Measurements from ENCODE around the gene EDIL3. TPM values are rescaled to one million over a fixed set of nuclear protein-coding genes. Genes with fewer than 3 reads are reported as not detected.

EDIL3 gene
- total and polyA plus RNA-seq, 2 donors (not counting 1 experiment from before 2014, with no cell fraction given): 12.1 to 149 TPM

GRCh38 chr5:84411832-84412605 lies 27.3 kb upstream of the EDIL3 start:
- Histone ChIP-seq H3K27me3 (ENCODE audit: control insufficient read depth, insufficient read depth, low read length) (no peaks in the 10 kb centered on the region), H3K27ac (ENCODE audit: insufficient read depth, low read length) (no peak overlapping the region), H3K9me3 (ENCODE audit: control insufficient read depth, insufficient read depth, low read depth, low read length) (no peaks in the 10 kb centered on the region), H3K4me1 (ENCODE audit: control insufficient read depth, extremely low read depth, insufficient read depth, low read length) (no peaks in the 10 kb centered on the region), H3K4me3 (replicated peaks in 1 of 4; ENCODE audit: control extremely low read depth in 1 of 4, insufficient read depth in 1 of 4, low read depth in 3 of 4, low read length in 4 of 4) (no peak overlapping the region), H2AFZ (ENCODE audit: low read length) (no peak overlapping the region), H3K4me2 (ENCODE audit: extremely low read depth, insufficient read depth, low read length) (no peak overlapping the region), H3K79me2 (ENCODE audit: control insufficient read depth, insufficient read depth, low read length) (no peaks in the 10 kb centered on the region), H4K20me1 (ENCODE audit: control insufficient read depth, extremely low read depth, insufficient read depth, low read length) (no peaks in the 10 kb centered on the region), H3K9ac (ENCODE audit: insufficient read depth, low read length) (no peak overlapping the region), H3K36me3 (ENCODE audit: control insufficient read depth, insufficient read depth, low read length) (no peaks in the 10 kb centered on the region)
- TF ChIP-seq EZH2 (IDR thresholded peaks at IDR 0.05; ENCODE audit: low read length, missing control alignments): no peak
- no peak for TF ChIP-seq CTCF (conservative IDR thresholded peaks at IDR 0.05 in 1 of 2, IDR thresholded peaks at IDR 0.05 in 1 of 2; ENCODE audit: low read depth in 1 of 2, low read length in 2 of 2)
- DNase-seq (ENCODE audit: low read depth in 2 of 2): peak; percentile 28 to 68

- TF ChIP-seq EZH2 (IDR thresholded peaks at IDR 0.05; ENCODE audit: low read length, missing control alignments) (no peak), CTCF (conservative IDR thresholded peaks at IDR 0.05 in 1 of 2, IDR thresholded peaks at IDR 0.05 in 1 of 2; ENCODE audit: low read depth in 1 of 2, low read length in 2 of 2) (no peak)
- Histone ChIP-seq H3K9me3 (ENCODE audit: control insufficient read depth, insufficient read depth, low read depth, low read length) (no peaks in the 10 kb centered on the region), H3K4me3 (replicated peaks in 1 of 4; ENCODE audit: control extremely low read depth in 1 of 4, insufficient read depth in 1 of 4, low read depth in 3 of 4, low read length in 4 of 4) (no peak overlapping the region), H3K27me3 (ENCODE audit: control insufficient read depth, insufficient read depth, low read length) (no peaks in the 10 kb centered on the region), H3K4me2 (ENCODE audit: extremely low read depth, insufficient read depth, low read length) (no peak overlapping the region), H3K36me3 (ENCODE audit: control insufficient read depth, insufficient read depth, low read length) (no peaks in the 10 kb centered on the region), H3K9ac (ENCODE audit: insufficient read depth, low read length) (no peak overlapping the region), H3K27ac (ENCODE audit: insufficient read depth, low read length) (no peak overlapping the region), H3K79me2 (ENCODE audit: control insufficient read depth, insufficient read depth, low read length) (no peaks in the 10 kb centered on the region), H2AFZ (ENCODE audit: low read length) (no peak overlapping the region), H3K4me1 (ENCODE audit: control insufficient read depth, extremely low read depth, insufficient read depth, low read length) (no peaks in the 10 kb centered on the region), H4K20me1 (ENCODE audit: control insufficient read depth, extremely low read depth, insufficient read depth, low read length) (no peaks in the 10 kb centered on the region)
- DNase-seq (ENCODE audit: low read depth in 2 of 2): no peak
Measured at GRCh38 chr5:84406111-84406510, 21.4 kb upstream of the EDIL3 start.

- no peaks in the 10 kb centered on the region for H3K79me2 ChIP-seq (ENCODE audit: control insufficient read depth, insufficient read depth, low read length)
- peak; percentile 62 to 99 for DNase-seq (ENCODE audit: low read depth in 2 of 2)
- TF ChIP-seq CTCF (conservative IDR thresholded peaks at IDR 0.05 in 1 of 2, IDR thresholded peaks at IDR 0.05 in 1 of 2; ENCODE audit: low read depth in 1 of 2, low read length in 2 of 2) (no peak), EZH2 (IDR thresholded peaks at IDR 0.05; ENCODE audit: low read length, missing control alignments) (no peak)
- H3K4me1 ChIP-seq (ENCODE audit: control insufficient read depth, extremely low read depth, insufficient read depth, low read length): no peaks in the 10 kb centered on the region
- H3K36me3 ChIP-seq (ENCODE audit: control insufficient read depth, insufficient read depth, low read length): no peaks in the 10 kb centered on the region
- H3K9ac ChIP-seq (ENCODE audit: insufficient read depth, low read length): no peak overlapping the region
- no peaks in the 10 kb centered on the region for H3K9me3 ChIP-seq (ENCODE audit: control insufficient read depth, insufficient read depth, low read depth, low read length)
- H4K20me1 ChIP-seq (ENCODE audit: control insufficient read depth, extremely low read depth, insufficient read depth, low read length): no peaks in the 10 kb centered on the region
- no peaks in the 10 kb centered on the region for H3K27me3 ChIP-seq (ENCODE audit: control insufficient read depth, insufficient read depth, low read length)
- H2AFZ ChIP-seq (ENCODE audit: low read length): no peak overlapping the region
- H3K27ac ChIP-seq (ENCODE audit: insufficient read depth, low read length): no peak overlapping the region
- no peak overlapping the region for H3K4me3 ChIP-seq (replicated peaks in 1 of 4; ENCODE audit: control extremely low read depth in 1 of 4, insufficient read depth in 1 of 4, low read depth in 3 of 4, low read length in 4 of 4)
- H3K4me2 ChIP-seq (ENCODE audit: extremely low read depth, insufficient read depth, low read length): no peak overlapping the region
Measured at GRCh38 chr5:84403773-84404172, 19.1 kb upstream of the EDIL3 start.

Measured in fibroblast of lung (primary cell).